ENCODE results near the gene ASTL. TPM values are rescaled to one million over a fixed set of nuclear protein-coding genes. Genes with fewer than 3 reads are reported as not detected.
A peak's percentile ranks its signal among the peaks of the same experiment; 100 is the strongest.

The ASTL gene
- polyA plus RNA-seq, 1 donor from 2014 or later: not detected

GRCh38 chr2:96118698-96119388 is 19.5 kb downstream of the ASTL start:
- peaks cover 2% of the 10 kb centered on the region for H3K36me3 Mint-ChIP-seq
- H3K4me1 Mint-ChIP-seq: peaks cover 4 to 14% (median 9%) of the 10 kb centered on the region in 3 donors
- H3K4me3 Mint-ChIP-seq: peak overlapping the region; percentile 0 to 67 (median 27)
- no peaks in the 10 kb centered on the region for H3K9me3 Mint-ChIP-seq
- no peak overlapping the region for H3K27ac Mint-ChIP-seq
- peaks cover 27% of the 10 kb centered on the region for H3K27me3 Mint-ChIP-seq

DNA sequence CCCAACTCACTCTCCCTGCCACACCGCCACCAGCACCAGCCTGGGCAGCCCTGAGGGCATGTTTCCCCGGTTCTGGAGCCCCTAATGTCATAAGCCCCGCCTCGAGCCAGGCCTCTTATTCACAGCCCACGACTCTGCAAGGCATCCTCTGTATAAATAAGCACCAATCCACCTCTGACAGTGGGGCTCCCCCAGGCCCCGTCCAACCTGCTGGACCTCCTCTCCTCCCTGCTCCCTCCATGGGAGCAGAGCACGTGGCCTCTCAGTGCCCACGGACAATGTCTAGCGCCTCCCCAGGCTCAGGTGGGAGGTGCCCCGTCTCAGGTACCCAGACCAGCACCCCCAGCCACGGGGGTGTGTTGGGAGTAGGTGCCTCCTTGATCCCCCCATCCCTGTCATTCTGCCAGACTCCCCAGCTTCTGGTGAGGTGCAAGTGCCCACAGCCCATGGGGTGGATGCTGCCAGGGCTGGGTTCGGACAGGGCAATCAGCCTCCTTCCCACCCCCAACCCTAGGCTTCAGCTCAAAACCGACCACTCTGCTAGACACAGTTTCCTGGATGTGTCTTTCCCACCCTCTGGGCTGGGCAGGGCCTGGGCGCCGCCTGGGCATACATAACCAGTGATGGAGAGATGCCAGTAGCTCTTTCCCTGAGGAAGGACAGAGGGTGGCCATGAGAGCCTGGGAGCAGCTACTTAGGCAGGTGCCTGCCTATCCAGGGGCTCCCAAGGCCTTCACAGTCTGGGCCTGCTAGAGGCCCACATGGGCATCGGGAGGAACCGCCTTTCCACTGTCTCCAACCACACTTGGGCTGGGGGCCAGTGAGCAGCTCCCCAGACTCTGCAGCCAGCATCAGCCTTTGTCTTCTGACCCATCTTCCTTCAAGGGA is 20.4 kb downstream of the ASTL start:
- no peaks in the 10 kb centered on the region for H3K9me3 Mint-ChIP-seq
- peaks cover 2% of the 10 kb centered on the region for H3K36me3 Mint-ChIP-seq
- peaks cover 27% of the 10 kb centered on the region for H3K27me3 Mint-ChIP-seq
- peak overlapping the region in 1 of 3 donors; percentile 87 for H3K27ac Mint-ChIP-seq
- H3K4me1 Mint-ChIP-seq: peaks cover 4 to 14% (median 9%) of the 10 kb centered on the region in 3 donors
- H3K4me3 Mint-ChIP-seq: peak overlapping the region; percentile 67 to 87 (median 80)

GRCh38 chr2:96116879-96117533 is 21.3 kb downstream of the ASTL start:
- peaks cover 4 to 14% (median 9%) of the 10 kb centered on the region in 3 donors for H3K4me1 Mint-ChIP-seq
- H3K36me3 Mint-ChIP-seq: peaks cover 2% of the 10 kb centered on the region
- H3K27ac Mint-ChIP-seq: peak overlapping the region in 1 of 3 donors; percentile 87
- peaks cover 25% of the 10 kb centered on the region for H3K27me3 Mint-ChIP-seq
- no peaks in the 10 kb centered on the region for H3K9me3 Mint-ChIP-seq
- H3K4me3 Mint-ChIP-seq: peak overlapping the region; percentile 67 to 87 (median 73)

- peaks cover 22% of the 10 kb centered on the region for H3K27me3 Mint-ChIP-seq
- H3K27ac Mint-ChIP-seq: peak within 1 kb of the TSS in 1 of 3 donors; percentile 87
- H3K9me3 Mint-ChIP-seq: no peaks in the 10 kb centered on the region
- H3K36me3 Mint-ChIP-seq: peaks cover 2% of the 10 kb centered on the region
- H3K4me1 Mint-ChIP-seq: peaks cover 4 to 12% (median 9%) of the 10 kb centered on the region in 3 donors
- peak within 1 kb of the TSS; percentile 72 to 89 (median 84) for H3K4me3 Mint-ChIP-seq
Observed at GRCh38 chr2:96116424-96116878, 21.9 kb downstream of the ASTL start, which contains the start of gene ADRA2B. Gene ADRA2B (minus strand): TSS chr2:96116571. CDS start chr2:96116149, 422 bp downstream.

- H3K36me3 Mint-ChIP-seq: peaks cover 2% of the 10 kb centered on the region
- peak overlapping the region; percentile 69 to 89 (median 84) for H3K4me3 Mint-ChIP-seq
- H3K4me1 Mint-ChIP-seq: peaks cover 4 to 12% (median 9%) of the 10 kb centered on the region in 3 donors
- H3K9me3 Mint-ChIP-seq: no peaks in the 10 kb centered on the region
- H3K27ac Mint-ChIP-seq: peak overlapping the region in 1 of 3 donors; percentile 57
- H3K27me3 Mint-ChIP-seq: peaks cover 16% of the 10 kb centered on the region
Observed at GRCh38 chr2:96115631-96116423, 22.5 kb downstream of the ASTL start.

DNA sequence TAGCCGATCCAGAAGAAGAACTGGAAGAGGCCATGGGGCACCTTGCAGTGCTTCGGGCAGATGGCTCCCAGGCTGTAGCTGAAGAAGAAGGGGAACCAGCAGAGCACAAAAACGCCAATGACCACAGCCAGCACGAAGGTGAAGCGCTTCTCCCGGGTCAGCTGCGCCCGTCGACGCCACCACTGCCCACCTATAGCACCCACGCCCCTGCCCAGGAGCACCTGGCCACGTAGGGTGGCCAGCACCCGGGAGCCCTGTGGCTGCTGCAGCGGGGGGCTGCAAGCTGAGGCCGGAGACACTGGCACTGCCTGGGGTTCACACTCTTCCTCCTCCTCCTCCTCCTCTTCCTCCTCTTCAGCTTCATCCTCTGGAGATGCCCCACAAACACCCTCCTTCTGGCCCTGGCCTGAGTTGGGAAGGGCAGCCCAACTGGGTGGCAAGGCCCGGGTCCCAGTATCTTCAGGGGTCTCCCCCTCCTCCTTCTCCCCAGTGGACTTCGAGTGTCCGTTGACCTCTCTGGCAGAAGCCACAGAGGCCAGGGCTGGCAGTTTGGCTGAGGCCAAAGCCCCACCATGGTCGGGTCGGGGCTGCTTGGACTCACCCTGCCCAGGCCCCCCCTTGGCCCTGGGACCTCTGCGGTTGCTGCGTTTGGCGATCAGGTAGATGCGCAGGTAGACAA is 23.3 kb downstream of the ASTL start:
- H3K4me3 Mint-ChIP-seq: peak overlapping the region; percentile 65 to 89 (median 78)
- H3K27me3 Mint-ChIP-seq: peaks cover 10% of the 10 kb centered on the region
- peaks cover 2% of the 10 kb centered on the region for H3K36me3 Mint-ChIP-seq
- H3K27ac Mint-ChIP-seq: peak overlapping the region in 1 of 3 donors; percentile 57
- peaks cover 4 to 6% (median 4%) of the 10 kb centered on the region in 3 donors for H3K4me1 Mint-ChIP-seq
- H3K9me3 Mint-ChIP-seq: no peaks in the 10 kb centered on the region

DNA sequence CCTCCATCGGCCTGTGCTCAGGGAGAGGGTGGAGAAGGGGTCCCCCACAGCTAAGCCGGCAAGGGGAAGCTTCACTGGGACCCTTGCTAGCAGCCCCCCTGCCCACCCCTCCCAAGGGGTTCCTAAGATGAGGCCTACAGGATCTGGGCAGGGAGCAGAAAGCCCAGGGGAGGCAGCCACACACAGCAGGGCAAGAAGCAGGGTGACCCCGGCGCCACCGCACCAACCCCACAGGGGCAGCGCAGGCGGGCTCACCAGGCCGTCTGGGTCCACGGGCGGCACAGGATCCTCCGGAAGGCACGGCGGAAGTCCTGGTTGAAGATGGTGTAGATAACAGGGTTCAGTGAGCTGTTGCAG is 23.8 kb downstream of the ASTL start:
- Mint-ChIP-seq H3K9me3 (no peaks in the 10 kb centered on the region), H3K27me3 (peaks cover 9% of the 10 kb centered on the region), H3K4me1 (peaks cover 4% of the 10 kb centered on the region in 3 donors), H3K27ac (no peak overlapping the region), H3K4me3 (peak overlapping the region; percentile 8 to 82 (median 38)), H3K36me3 (no peaks in the 10 kb centered on the region)

- H3K4me3 Mint-ChIP-seq: peak overlapping the region in 2 of 4 donors; percentile 15 to 61
- no peak overlapping the region for H3K27ac Mint-ChIP-seq
- H3K9me3 Mint-ChIP-seq: no peaks in the 10 kb centered on the region
- H3K27me3 Mint-ChIP-seq: peaks cover 7% of the 10 kb centered on the region
- H3K36me3 Mint-ChIP-seq: no peaks in the 10 kb centered on the region
- H3K4me1 Mint-ChIP-seq: peaks cover 4% of the 10 kb centered on the region in 3 donors
Observed at GRCh38 chr2:96113951-96114350, 24.4 kb downstream of the ASTL start.

GRCh38 chr2:96113367-96113677 is 25.0 kb downstream of the ASTL start:
- peaks cover 4% of the 10 kb centered on the region in 3 donors for H3K4me1 Mint-ChIP-seq
- H3K27ac Mint-ChIP-seq: no peak overlapping the region
- peaks cover 7% of the 10 kb centered on the region for H3K27me3 Mint-ChIP-seq
- no peaks in the 10 kb centered on the region for H3K9me3 Mint-ChIP-seq
- H3K36me3 Mint-ChIP-seq: no peaks in the 10 kb centered on the region
- peak overlapping the region in 1 of 4 donors; percentile 61 for H3K4me3 Mint-ChIP-seq

DNA sequence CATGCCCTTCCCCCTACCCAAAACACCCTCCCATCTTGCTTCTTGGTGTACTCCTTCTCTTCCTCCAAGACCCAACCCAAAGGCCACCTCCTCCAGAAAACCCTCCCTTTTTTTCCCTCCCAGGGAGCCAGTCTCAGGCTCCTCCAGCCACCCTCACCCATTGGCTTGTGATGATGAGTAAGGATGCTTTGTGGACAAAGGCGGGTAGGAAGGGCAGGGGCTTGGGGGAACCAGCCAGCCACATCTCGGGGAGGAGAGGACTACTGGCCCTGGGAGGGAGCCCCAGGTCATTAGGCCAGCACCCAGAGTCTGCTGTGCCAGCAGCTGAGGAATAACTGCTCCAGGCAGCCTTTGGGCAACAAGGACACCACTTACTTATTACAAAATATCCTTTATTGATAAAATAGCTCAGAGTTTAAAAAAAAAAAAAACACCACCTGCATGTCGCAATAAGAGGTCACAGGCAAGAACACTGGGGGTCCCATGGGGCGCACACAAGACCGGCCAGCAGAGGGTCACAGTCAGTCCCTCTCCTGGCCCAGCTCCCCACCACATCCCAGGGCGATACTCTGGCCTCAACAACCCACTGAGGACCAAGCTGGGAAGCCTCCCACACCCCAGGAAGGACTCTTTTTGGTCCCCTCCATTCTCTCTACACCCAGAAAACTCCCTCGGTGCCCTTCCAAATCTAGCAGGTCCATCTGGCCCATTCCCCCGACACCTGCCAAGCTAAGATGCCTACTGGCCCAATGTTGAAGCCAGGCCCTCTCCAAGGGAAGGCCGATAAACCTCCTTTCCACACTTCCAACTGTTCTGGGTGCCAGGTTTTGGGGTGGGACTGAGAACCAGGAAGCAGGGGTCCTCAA is 25.6 kb downstream of the ASTL start:
- no peaks in the 10 kb centered on the region for H3K36me3 Mint-ChIP-seq
- no peaks in the 10 kb centered on the region for H3K9me3 Mint-ChIP-seq
- no peak overlapping the region for H3K4me3 Mint-ChIP-seq
- H3K27ac Mint-ChIP-seq: peak overlapping the region in 1 of 3 donors; percentile 19
- peaks cover 7% of the 10 kb centered on the region for H3K27me3 Mint-ChIP-seq
- peaks cover 3% of the 10 kb centered on the region in 3 donors for H3K4me1 Mint-ChIP-seq

DNA sequence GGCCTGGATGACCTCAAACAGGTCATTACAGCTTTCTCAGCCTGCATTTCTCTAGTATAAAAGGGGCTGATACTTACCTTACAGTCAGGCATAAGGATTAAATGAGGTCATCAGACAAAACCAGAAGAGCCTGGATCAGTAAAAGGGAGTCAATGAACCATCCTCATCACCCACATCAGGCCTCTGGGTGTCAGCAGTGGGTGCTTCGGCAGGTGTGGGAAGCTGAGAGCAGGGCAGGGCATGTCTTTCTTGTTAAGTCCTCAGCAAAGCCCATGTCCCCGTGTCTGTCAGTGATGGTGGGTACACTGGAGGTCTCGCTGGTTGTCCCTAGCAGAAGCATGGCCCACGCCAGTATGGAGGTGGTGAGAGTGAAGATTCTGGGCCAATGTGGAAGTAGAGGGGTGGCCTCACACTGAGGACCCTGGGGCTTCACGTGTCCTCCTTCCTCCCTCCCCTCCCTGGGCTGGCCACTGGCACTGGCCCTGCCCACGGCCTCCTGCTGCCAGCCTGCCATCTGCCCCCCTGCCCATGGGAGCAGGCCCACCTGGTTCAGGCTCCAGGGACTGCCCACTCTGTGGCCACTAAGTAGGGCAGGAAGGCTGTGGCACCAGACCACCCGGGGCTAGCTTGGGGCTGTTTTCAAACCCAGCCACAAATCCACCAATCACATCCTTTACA is 26.3 kb downstream of the ASTL start:
- Mint-ChIP-seq H3K4me1 (peaks cover 0 to 2% (median 0%) of the 10 kb centered on the region in 3 donors), H3K9me3 (no peaks in the 10 kb centered on the region), H3K36me3 (no peaks in the 10 kb centered on the region), H3K4me3 (no peak overlapping the region), H3K27ac (peak overlapping the region in 1 of 3 donors; percentile 40), H3K27me3 (peaks cover 7% of the 10 kb centered on the region)

GRCh38 chr2:96111257-96111640 is 27.1 kb downstream of the ASTL start:
- peaks cover 0 to 2% (median 0%) of the 10 kb centered on the region in 3 donors for H3K4me1 Mint-ChIP-seq
- H3K27me3 Mint-ChIP-seq: peaks cover 7% of the 10 kb centered on the region
- no peak overlapping the region for H3K4me3 Mint-ChIP-seq
- no peaks in the 10 kb centered on the region for H3K36me3 Mint-ChIP-seq
- H3K27ac Mint-ChIP-seq: no peak overlapping the region
- H3K9me3 Mint-ChIP-seq: no peaks in the 10 kb centered on the region

All from IgD-negative memory B cell (primary cell).